ENCODE data around the gene DSCAM.

DSCAM gene

DNA sequence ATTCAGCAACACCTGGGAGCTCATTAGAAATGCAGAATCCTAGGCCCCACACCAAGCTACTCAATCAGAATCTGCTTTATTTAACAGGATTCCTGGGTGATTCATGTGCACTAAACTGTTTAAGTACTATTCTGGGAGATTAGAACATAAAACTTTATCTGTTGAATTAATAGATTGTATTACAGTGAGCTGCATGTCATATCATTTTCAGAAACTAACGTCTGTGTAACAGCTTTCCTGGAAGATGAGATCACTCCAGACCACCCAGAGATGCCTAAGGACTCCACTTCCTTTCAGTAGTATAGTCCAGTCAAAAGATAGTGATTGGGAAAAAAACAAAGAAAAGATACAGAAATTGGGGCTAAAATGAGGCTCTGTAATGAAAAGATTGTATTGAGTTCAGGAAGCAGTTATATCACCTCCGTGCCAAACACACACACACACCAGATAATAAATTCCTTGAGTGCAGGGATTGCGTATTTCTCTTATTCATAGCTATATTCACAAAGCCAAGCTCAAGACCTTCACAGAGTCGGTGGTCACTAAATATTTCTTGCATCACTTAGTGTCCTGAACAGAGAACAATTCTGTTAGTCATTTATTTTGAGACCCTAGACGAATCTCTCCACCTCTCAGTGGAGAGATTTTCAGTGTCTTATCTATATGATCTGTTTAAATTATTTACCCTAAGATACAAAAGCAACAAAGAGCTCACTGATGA lies 178.2 kb downstream of the DSCAM start:
- in situ Hi-C loops (cut with MboI; ENCODE audit: low sequenced_read_pairs), result no loop called here

DNA sequence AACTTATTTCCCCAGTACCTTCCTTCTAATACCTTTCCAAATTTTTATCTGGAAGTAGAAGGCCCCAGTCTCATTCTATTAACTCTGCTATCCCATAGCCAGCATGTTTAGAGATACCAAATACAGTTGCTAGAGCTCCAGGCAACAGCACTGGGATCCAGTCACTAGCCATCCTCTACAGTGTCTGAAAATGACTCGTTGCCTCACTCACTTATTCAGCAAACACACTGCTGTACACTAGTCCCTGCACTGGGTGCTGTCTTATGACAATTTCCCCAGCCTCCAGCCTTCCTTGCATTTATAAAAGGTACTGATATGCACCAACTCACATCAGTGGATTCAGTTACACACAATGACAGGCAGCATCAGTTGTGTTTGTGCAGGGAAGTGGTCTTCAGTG lies 179.0 kb downstream of the DSCAM start:
- in situ Hi-C loops (cut with MboI; ENCODE audit: low sequenced_read_pairs), result no loop called here

DNA sequence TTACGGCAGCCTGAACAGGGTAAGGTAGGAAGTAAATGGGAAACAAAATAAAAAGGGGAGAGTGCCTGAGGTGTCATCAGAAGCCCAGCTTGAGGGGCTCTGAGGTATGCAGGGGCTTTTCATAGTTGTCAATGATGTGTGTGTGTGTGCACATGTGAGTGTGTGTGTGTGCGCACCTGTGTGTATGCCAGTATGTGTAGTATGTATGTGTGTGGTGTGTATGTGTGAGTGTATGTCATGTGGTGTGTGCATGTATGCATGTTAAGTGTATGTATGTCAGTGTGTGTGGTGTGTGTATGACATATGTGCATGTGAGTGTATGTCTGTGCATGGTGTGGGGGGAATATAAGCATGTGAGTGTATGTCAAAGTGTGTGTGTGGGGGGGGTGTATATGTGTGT lies 184.1 kb downstream of the DSCAM start:
- in situ Hi-C loops (cut with MboI; ENCODE audit: low sequenced_read_pairs), result no loop called here

DNA sequence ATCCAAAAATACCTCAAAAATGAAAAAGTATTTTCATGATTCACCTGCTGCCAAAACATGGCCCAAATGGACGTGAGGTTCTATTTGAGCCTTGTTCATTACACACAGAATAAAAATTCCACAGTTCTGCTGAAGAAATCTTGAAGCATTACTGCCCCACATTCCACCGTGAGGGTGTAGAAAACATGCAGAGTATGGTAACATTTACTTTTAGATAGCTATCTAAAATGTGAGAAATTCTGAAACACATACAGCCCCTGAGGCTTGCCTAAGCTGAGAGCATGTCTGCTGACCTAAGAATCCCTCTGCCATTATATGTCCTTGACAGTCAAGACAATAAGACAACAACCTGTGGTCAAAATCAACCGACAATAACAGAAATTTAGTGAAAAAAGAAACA lies 186.5 kb downstream of the DSCAM start:
- in situ Hi-C loops (cut with MboI; ENCODE audit: low sequenced_read_pairs), result no loop called here

DNA sequence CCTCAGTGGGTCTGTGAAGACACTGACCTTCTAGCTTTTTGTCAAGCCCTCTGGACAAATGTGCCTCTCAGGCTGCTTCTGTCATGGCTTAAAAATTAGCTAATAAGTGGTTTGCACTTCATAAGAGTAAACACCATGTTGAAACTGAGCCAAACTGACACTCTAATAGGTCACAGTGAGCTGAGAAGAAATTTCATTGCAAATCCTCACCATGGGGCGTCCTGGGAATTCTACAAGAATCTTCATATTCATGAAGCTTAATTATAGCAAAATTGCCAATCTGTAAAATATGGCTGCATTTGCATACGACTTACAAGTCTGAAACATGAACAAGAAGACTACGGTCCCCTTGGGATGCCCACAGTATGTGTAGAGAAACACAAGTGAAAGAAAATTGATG lies 188.6 kb downstream of the DSCAM start:
- in situ Hi-C loops (cut with MboI; ENCODE audit: low sequenced_read_pairs), result no loop called here

DNA sequence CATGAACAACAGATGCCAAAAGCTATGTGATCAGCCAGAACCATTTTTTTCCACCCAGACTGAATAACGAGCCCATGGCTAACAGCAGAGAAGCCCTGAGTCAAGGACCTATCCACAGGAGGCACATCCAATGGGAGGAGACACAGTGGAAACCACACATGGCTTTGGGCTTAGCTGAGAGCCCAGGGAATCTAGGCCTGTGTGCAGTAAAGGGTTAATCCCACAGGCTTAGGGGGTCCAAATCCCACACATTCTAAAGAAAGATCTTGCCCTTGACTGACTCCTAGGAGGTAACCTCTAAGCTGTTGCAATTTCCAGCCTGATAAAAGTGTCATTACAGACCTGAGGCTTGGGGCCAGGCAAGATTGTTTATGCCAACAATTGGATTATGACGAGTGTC lies 194.5 kb downstream of the DSCAM start:
- in situ Hi-C loops (cut with MboI; ENCODE audit: low sequenced_read_pairs), result no loop called here

DNA sequence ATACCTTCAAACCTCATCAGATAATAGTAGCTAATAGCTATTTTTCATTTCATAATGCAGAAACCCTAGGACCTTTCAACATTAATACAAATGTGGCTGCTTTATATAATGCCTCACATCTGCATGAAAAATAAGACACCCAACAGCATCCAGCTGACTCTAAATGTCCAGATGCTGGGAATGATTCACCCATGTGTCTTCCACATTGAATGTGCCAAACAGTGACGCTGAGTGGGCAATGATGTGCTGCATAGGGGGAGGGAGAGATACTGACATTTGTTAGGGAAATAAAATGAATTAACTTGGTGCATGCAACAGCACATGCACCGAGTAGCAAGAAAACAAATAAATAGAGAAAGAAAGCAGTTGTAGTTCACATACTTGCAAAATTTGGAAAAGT lies 199.3 kb downstream of the DSCAM start:
- in situ Hi-C loops (cut with MboI; ENCODE audit: low sequenced_read_pairs), result no loop called here

DNA sequence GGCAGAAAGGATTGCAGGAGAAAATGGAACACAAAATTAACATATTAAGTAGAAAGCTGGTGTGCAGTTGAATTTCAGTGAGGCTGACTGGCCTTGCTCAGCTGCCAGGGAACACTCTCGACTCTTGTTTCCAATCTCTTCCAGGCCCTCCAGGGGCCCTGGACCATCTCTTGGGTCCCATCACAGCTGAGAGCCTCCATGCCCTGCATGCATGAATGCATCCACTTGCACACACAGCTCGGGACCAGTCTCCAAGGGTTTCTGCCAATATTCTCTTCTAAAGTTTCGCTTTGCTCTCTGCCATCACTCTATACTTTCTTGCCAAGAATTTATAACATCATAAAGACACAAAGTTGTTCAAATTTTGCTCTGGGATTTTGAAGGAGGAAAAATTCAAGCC lies 200.3 kb downstream of the DSCAM start:
- in situ Hi-C loops (cut with MboI; ENCODE audit: low sequenced_read_pairs), result no loop called here

DNA sequence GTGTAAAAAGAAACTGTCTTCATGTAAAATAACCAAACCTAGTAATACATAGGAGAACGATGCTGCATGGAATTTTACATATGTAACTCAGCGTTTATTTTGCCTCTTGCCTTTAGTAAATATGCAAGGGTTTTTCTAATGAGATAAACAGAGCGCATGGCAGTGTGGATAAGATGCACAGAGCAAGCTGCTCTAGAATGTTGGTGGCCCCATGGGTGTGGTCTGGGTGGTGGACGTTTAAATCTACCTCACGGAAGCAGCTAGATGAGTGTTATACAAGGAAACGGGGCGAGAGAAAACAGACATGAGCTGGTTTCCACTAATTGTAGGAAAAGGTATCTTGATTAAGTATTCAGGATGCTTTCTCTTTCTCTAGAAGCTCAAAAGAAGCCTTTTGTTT lies 205.9 kb downstream of the DSCAM start:
- in situ Hi-C loops (cut with MboI; ENCODE audit: low sequenced_read_pairs), result no loop called here

DNA sequence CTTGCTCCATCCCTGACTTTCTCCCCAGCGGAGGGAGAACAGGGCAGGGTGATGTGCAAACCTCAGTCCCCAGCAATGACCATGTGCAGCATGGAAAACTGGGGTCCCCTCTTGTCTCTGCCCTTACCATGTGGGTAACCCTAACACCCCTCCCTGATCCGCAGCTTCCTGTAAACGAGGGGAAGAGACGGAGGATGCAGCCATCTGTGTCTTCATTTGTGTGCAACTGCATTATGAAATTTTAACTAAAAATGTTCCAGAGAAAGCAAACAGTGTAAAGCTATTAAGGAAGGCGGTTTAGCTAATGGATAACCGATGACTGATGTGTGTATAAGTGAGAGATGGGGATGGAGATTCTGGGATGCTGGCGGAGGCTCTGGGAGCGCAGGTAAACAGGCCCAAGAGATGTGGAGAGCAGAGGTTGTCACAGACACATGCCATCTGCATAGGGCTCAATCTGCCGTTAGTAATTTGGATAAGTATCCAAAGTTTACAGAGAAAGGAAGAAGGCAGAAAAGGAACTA lies 206.6 kb downstream of the DSCAM start:
- in situ Hi-C loops (cut with MboI; ENCODE audit: low sequenced_read_pairs), result no loop called here

DNA sequence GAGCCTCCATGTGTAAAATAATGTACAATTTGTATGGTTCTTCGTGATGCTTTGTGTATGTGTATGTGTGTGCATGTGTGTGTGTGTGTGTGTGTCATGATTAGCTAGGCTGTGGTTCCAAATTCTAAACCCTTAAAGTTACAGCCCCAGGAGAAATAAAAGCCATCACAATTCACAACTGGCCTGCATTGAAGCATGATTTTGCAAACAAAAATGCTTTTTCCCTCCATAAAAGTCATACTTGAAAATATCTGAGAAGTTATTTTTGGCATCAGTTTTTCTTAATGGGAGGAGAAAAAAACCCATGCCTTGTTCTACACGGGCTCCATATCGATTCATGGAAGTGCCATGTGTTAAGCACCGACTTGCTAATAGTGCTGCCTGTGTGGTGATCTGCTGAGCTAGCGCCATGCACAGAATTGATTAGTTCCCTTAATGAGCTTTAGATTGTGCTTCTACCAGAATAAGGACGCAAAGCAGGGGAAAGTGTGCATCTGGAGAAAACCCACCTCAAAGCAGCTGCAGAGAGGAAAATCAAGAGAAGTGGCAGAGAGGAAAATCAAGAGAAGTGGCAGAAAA lies 207.3 kb downstream of the DSCAM start:
- in situ Hi-C loops (cut with MboI; ENCODE audit: low sequenced_read_pairs), result no loop called here

DNA sequence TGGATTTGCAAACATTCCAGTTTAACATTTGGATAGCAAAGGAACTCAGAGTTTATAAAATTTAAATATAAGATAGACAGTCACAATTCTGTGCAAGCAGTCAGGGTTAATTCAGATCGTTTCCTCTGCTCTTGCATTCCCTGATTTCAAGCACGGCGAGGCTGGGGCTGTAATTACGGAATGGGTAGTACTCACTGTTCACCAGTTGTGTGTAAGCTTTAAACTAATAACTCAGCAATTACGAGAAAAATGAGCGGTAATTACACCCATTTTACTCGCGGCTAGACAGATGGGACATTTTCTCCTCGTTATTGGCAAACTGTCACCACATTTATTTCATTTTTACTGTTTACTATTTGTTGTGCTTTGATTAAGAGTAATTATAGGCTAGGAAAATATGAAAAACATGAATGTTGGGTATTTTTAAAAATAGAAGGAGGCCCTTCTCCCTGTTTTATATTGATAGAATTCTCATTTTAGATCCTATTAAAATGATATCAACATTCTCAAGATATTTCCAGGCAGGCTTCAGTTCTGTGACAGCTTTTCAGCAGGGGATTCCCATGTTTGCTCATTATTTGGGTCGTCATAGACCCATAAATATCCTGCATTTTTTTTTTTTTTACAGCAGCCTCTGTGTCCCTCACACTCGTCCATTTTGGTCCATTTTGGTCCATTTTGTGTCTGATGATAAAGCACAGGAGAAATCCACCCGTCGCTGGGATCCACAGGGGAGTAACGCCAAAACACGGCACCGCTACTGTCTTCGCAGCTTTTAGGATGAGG lies 208.3 kb downstream of the DSCAM start:
- in situ Hi-C loops (cut with MboI; ENCODE audit: low sequenced_read_pairs), result no loop called here

DNA sequence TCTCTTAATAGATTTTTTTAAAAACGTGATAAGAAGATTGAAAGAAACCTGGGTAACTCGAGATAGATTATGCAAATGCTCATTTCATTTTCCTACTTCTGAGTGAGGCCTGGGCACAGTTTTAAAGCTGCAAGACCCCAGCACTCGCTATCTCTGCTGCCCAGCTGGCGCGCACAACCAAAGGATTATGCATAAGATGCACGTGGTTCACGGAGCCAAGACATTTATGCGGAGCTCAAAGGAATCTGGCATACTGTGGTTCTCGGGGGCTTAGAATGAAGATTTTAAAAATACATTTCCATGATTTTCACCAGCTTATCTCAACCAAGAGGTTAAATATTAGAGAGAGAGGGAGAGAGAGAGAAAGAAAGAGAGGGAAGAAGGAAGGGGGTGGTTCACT lies 210.9 kb downstream of the DSCAM start:
- in situ Hi-C loops (cut with MboI; ENCODE audit: low sequenced_read_pairs), result no loop called here

DNA sequence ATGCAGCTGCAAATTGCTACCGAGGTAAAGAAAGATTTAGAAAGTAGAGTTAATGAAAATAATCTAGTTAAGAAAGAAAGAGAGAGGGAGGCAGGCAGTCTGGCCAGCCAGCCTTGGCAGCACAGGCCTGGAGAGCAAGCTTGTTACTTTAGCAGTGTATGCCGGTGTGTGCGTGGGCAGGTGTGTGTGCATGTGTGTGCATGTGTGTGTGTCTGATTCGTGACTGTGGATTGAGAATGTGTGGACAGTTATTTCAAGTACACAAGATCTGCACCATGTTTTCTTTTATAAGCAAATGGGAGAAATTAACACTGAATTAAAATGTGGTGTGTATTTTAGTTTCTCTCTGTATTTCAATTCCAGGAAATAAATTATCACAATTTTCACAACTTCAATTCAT lies 211.6 kb downstream of the DSCAM start:
- in situ Hi-C loops (cut with MboI; ENCODE audit: low sequenced_read_pairs), result no loop called here

DNA sequence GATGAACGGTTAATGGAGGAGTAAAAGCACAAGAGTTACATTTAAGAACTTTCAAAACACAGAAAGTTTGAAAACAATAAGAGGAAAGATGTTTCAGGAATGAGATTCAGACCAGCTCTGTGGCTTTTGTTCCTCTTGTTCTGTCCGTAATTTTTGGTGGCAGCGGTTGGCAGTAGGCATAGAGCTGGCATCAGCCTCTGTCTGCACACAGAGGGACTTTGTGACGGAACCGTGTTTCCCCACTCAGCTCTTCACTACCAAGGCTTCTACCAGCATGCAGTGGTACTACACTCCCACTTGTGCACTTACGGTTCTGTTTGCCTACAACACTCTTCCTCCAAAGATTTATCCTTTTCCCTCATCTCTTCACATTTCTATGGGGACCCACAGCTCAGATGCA lies 212.8 kb downstream of the DSCAM start:
- in situ Hi-C loops (cut with MboI; ENCODE audit: low sequenced_read_pairs), result no loop called here

DNA sequence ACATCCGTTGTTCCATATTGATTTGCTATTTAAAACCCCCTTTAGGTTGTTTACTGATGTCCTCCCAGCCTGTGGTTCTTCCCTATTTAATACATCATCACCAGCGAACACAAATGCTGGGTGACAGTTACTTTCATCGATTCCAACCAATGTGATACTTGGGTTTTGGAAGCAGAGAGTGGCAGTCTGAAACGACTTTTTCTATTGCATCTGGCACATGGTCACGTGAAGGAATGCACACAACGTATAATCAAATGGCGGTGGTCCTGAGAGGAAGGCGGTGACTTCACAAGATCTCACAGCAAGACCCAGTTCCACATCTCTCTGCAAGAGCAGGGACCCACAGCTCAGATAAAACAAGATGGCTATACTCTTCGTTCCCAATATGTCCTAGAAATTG lies 213.9 kb downstream of the DSCAM start:
- in situ Hi-C loops (cut with MboI; ENCODE audit: low sequenced_read_pairs), result no loop called here

DNA sequence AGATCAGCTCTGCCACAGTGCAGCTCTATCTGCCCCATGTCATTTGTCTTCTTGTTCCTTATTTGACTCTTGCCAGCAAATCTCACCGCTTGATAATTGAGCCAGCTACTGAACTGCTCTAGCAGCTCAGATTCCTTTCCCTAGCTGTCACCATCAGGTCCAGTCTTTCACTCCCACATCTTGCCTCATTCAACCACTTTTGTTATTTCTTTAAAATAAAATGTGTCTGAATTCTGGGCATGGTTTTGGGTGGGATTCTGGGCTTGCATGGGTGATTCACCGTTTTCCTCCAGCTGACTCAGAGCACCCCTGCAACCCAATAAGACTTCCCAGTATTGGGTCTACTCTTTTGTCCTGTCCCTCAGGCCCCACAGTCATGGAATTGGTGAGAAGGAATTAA lies 215.7 kb downstream of the DSCAM start:
- in situ Hi-C loops (cut with MboI; ENCODE audit: low sequenced_read_pairs), result no loop called here

DNA sequence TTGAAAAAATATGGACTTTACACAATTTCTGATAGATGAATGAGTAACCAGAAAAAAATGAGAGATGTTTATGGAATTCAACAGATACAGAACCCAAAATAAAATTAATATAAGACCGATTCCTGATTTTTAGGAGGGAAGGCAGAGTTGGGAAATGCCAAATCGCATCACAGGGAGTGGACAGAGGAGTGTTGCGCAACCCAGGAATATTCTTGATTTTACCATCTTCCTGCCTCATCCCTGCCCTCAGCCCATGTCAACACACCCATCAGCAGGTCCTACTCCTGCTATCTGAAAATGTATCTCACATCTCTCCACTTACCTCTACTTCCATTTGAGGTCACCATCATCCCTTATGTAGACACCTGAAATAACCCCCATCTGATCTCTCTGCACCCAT lies 221.0 kb downstream of the DSCAM start:
- in situ Hi-C loops (cut with MboI; ENCODE audit: low sequenced_read_pairs), result no loop called here

DNA sequence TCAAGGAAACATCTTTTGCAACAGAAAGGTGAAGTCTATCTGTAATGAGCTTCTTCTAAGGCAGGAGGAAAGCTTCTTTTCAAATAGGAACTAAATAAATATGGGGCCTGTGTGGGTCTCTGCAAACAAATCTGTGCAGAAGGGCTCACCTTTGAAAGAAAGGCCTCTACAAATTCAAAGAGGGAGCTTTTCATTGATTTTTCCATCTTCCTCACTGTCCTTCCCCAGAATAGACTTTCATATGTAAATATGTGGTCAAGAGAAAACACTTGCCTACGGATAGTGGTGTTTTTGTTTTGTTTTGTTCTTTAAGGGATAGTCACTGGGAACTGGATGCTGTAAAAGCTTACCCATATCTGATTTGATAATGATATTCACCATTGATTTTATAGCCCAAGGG lies 223.4 kb downstream of the DSCAM start:
- in situ Hi-C loops (cut with MboI; ENCODE audit: low sequenced_read_pairs), result no loop called here

DNA sequence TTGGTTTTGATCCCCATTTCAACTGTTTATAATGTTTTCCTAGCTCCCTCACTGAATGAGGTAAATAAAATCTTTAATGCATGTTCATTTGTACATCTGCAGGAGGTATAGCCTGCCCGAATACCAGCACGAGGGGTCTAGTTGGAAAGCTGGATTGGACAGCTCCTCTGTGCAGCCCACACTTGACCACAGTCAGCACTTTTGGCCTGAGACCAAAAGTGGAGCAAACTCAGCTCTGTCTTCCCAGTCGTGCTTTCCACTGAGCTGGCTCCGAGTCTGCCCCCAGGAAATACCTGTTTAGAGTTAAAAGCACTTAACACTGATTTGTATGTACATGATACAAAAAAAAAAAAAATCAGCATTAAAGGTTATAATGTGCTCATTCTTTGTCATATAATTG lies 224.4 kb downstream of the DSCAM start:
- in situ Hi-C loops (cut with MboI; ENCODE audit: low sequenced_read_pairs), result no loop called here

DNA sequence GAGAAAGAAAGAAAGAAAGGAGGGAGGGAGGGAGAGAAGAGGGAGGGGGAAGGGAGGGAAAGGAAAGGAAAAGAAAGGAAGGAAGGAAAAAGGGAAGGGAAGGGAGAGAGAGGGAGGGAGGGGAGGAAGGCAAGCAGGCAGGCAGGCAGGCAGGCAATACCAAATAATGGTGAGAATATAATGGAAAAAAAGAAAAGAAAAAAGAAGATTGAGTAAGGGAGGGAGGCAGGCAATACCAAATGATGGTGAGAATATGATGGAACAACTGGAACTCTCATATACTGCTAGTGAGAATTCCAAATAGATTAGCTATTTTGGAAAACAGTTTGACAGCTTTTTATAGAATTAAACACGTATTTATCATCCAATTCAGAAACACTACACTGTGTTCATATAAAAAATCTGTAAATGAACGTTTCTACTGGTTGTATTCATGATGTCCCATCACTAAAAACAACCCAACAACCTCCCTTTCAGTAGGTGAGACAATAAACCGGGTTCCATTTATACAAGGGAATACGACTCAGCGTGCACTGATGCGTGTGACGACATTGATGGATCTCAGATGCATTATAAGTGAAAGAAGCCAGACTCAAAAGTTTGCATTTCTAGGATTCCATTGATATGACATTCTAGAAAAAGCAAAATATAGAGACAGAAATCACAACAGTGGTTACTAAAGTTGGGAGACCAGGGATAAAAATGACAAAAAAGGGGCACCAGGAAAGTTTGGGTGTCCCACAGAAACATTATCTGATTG lies 226.4 kb downstream of the DSCAM start:
- in situ Hi-C loops (cut with MboI; ENCODE audit: low sequenced_read_pairs), result no loop called here

Measured in HL-60/S4 (cell line).